CD4-positive, alpha-beta T cell treated with Interleukin-17A for 4 hours (primary cell): ENCODE data around the gene RPS6KA4.

Experiments
- DNase-seq: peaks from one replicate; pipeline ENCODE4 v3.0.0-alpha.2; 2020; ENCODE audit warnings: mixed read lengths

RPS6KA4 gene

DNA sequence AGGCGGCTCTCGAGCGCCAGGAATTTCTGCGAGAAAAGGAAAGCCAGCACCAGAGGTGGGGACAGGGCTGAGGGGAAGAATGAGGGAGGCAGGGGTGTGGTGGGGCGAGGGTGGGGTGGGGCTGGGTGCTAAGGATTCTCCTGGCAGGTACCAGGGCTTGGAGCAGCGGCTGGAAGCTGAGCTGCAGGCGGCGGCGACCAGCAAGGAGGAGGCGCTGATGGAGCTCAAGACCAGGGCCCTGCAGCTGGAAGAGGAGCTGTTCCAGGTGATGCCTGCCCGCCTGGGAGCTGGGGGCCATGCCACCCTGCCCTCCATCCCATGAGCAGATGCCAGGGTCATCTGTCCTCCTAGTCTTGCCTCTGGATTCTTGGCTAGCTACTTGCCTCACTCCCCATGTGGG lies 9.6 kb upstream of the RPS6KA4 start:
- DNase-seq, result no peak

DNA sequence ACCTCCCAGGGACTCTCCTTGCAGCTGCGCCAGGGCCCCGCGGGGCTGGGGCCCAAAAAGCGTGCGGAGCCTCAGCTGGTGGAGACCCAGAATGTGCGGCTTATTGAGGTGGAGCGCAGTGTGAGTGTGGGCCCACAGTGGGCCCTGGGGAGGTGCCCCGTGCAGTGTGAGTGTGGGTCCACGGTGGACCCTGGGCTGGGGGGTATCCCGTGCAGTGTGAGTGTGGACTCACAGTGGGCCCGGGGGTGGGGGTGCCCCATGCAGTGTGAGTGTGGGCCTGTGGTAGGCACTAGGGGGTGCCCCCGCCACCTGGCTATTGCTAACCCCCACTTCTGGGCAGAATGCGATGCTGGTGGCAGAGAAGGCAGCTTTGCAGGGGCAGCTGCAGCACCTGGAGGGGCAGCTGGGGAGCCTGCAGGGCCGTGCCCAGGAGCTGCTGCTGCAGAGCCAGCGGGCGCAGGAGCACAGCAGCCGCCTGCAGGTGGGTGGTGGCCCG lies 7.8 kb upstream of the RPS6KA4 start:
- DNase-seq, result no peak

DNA sequence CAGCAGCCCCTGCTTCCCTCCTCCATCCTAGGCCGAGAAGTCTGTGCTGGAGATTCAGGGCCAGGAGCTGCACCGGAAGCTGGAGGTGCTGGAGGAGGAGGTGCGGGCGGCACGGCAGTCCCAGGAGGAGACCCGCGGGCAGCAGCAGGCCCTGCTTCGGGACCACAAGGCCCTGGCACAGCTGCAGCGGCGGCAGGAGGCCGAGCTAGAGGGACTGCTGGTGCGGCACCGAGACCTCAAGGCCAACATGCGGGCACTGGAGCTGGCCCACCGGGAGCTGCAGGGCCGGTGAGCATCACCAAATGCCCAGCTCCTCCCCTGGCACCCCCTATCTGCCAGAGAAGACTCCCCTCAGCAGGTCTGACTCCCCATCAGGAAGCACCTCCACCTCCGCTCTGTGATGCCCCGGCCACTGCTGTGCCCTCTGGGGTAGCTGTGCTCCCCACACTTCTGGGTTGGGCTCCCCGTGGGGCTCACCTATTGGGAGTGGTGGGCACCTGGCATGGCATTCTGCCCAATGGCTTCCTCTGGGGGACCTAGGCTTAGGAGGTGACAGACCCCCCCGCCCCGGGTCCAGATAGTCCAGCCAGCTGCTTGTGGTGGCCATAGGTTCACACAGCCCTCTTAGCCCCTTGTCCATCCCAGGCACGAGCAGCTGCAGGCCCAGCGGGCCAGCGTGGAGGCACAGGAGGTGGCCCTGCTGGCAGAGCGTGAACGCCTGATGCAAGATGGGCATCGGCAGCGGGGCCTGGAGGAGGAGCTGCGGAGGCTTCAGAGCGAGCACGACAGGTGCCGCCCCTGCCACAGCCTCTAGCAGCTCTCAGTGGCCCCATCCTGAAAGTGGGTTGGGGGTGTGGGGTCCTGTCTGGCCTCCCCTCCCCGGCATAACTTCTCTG lies 6.6 kb upstream of the RPS6KA4 start:
- DNase-seq, result no peak

DNA sequence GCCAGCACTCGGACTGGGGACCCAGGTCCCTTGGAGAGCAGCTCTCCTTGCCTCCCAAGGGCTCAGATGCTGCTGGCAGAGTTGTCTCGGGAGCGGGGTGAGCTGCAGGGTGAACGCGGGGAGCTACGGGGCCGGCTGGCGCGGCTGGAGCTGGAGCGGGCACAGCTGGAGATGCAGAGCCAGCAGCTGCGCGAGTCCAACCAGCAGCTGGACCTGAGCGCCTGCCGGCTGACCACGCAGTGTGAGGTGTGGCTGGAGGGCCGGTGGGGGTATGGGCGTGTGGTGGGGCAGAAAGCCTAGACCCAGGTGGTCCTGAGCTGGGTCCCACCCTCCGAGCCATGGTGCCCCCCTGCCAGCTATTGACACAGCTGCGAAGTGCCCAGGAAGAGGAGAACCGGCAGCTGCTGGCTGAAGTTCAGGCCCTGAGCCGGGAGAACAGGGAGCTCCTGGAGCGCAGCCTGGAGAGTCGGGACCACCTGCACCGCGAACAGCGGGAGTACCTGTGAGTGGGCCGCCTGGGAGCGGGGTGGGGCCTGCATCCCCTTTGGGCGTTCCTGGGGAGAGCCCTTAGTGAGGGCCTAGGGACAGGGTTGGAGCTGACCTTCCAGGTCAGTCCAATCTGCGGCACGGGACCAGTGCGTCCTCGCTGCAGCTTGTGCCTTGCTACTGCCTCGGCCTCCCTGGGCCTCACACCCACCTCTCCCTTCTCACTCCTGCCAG lies 5.8 kb upstream of the RPS6KA4 start:
- no peak for DNase-seq

DNA sequence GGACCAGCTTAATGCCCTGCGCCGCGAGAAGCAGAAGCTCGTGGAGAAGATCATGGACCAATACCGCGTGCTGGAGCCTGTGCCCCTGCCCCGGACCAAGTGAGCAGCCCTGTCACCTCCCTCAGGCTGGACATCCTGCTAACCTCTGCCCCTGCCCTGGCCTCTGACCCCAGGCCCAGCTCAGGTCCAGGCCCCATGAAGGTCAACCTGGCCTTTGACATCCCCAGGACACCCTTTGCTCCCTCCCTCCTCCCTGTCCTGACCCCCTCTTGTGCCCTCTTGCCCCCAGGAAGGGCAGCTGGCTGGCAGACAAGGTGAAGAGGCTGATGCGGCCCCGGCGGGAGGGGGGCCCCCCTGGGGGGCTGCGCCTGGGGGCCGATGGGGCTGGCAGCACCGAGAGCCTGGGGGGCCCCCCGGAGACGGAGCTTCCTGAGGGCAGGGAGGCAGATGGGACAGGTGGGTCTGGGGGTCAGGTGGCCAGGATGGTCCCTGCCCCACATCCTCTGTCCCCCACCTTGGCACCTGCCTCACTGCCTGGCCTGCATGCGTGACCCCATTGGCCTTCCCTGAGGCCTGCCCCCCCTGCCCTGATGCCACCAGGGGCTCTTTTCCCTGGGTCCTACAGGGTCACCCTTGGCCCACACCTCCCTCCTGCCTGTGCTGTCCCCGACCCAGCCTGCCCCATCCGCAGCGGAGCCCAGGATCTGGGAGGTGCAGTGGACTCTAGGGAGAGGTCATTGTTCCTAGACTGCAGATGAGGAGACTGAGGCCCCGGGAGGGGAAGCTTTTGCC lies 5.1 kb upstream of the RPS6KA4 start:
- DNase-seq, result no peak

DNA sequence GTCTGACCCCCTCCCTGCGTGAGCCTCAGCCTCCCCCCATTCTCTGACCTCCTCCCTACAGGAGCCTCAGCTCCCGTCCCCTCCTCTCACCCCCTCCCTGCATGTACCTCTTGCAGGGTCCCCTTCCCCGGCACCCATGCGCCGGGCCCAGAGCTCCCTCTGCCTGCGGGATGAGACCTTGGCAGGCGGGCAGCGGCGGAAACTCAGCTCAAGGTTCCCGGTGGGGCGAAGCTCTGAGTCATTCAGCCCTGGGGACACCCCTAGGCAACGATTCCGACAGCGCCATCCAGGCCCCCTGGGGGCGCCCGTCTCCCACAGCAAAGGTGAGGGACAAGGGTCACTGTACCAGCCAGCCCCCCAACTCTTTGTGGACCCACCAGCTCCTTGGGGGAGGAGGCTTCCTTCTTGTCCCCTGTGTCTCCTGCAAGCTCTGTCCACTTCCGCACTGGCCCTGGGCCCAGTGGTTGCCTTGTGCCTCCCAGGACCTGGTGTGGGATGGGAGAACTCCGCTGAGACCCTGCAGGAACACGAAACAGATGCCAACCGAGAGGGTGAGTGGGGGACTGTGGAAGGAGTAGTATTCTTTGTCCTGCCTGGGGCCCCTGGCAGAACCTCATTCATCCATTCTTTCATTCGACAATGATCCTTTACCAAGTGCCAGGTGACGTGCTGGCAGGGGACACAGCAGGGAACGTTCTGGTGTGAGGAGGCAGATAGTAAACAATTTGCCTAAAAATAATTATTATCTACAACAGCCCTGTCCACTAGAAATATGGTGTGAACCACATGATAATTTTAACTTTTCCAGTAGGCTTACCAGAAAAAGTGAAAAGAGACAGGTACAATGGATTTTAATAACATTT lies 3.7 kb upstream of the RPS6KA4 start:
- peak; percentile 60 for DNase-seq

DNA sequence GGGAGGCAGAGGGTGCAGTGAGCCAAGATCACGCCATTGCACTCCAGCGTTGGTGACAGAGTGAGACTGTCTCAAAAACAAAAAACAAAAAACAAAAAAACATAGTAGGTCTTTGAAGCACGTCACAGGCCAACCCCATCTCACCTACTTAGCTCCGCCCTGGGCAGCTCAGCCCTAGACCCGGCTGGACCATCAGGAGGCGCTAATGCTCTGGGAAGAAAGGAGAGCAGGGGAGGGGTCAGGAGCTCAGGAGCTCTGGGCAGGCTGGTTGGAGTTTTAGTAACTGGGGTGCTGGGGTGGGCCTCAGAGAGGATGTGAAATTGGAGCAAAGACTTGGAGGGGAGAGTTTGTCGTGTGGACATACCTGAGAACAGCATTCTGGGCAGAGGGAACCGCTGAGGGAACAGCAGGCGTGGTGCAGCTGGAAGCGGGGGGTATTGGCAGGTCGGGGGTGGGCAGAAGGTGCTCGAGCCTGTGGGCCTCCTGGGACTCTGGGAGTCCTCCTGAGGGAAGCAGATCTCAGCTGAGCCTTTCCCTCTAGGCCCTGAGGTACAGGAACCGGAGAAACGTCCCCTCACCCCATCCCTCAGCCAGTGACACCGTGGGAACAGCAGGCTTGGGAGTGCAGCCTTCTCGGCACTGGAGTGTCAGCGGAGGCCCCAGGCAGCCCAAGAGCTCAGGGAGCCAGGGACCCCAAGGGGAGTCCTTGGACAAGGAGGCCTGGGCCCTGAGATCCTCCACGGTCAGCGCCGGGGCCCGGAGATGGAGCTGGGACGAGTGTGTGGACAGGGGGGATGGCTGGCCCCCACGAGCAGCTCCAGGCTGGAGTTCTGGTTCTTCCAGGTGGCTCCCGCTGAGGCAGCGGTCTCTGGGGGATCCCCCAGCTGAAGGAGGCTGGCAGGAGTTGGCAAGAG lies 2.2 kb upstream of the RPS6KA4 start:
- DNase-seq, result peak; percentile 26

DNA sequence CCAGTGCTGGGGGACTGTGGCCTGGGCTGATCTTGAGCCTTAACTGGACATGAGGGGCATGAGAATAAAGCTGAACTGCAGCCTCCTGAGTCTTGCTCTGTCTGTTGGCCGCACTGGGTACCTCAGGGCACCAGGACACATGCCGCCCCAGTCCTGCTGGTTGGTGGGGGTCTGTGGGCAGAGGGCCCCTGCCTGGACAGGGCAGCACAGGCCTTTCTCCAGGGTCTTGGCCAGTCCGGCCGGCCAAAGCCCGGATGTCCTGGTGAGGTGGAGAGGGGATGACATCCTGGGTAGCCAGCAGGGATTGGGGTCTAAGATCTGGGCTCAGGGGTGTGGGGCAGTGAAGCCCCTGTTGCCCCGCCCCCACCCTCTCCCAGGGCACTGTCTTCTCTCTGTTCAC lies 1.5 kb upstream of the RPS6KA4 start:
- DNase-seq, result no peak

DNA sequence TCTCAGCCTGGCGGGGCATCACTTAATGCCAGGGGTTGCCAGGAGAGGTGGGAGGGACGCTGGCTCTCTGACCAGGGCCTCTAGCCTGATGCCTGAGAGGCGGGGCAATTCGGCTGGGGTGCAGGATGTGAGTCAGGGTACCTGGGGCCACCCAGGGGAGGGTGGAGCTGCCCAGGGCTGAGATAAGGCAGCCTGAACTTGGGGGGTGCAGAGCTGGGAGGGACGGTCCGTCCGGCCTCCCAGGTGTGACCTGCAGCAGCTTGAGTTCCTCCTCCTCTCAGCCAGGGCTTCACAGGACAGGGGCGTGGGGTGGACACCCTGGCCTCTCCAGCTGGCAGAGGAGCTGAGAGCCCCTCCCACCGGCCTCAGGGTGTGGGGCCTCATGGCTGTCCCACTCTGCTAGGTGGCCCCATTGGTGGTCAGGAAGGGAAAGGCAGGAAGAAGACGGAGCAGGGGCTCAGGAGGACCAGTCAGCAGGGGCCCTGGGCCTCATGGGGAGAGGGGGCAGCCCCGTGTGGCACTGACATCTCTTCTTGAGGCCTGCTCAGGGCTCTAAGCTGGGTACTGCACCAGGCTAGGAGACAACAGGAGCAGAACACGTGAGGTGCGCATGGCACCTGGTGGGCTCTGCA lies 942 bp upstream of the RPS6KA4 start:
- DNase-seq, result peak; percentile 71

DNA sequence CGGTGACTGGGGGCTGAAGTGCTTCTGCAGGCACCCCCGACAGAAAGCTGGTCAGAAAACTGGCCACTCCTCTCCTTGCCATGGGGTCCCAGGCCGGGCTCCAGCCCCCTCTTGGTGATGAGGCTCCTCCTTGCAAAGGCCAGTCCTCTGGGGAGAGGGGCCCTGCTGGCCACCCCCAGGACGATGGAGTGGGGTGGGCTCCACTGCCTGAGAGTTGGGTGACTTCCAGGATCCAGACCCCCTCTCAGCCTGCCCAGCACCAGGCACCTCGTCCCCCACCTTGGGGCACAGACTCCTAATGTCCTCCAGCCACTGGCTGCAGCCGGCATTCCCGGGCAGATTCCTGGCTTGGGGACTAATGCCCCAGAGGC lies 441 bp upstream of the RPS6KA4 start:
- no peak for DNase-seq

DNA sequence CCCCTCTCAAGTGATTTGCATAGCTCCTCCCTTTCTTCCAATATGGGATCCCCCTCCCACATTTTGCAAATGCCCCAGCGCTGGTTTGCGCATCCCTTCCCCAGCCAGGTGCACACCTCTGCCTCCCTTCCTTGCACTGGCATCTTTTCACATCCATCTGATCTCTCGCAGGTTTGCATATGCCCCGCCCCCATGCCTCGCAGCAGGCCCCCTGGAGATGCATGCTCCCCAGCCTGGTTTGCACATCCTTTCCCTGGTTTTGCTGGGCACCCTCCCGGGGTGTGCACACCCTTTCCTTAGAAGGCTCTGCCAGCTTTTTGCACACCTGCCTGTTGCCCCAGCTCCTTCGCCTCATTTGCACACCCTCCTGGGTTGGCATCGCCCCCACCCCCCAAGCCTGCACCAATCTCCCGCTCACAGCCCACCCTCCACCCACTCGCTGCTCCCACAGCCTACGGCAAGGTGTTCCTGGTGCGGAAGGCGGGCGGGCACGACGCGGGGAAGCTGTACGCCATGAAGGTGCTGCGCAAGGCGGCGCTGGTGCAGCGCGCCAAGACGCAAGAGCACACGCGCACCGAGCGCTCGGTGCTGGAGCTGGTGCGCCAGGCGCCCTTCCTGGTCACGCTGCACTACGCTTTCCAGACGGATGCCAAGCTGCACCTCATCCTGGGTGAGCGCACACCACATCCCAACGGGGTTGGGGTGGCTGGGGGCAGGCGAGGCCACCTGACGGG lies 917 bp downstream of the RPS6KA4 start:
- DNase-seq, result peak; percentile 54

DNA sequence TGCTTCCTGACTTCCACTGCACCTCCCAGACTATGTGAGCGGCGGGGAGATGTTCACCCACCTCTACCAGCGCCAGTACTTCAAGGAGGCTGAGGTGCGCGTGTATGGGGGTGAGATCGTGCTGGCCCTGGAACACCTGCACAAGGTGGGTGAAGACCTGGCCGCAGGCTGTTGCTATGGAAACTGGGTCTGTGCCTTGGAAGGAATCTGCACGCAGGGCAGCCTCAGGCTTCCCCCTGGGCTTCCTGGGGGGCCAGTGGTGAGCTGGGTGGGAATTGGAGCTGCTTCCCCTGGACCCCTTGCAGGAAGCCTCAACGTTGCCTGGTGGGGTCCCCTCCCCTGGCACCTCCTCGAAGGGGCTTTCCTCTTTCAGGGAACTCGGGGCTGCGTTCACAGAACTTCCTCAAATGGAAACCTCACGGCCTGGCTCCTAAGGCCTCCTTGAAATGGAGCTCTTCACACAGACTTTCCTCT lies 1.5 kb downstream of the RPS6KA4 start:
- no peak for DNase-seq

DNA sequence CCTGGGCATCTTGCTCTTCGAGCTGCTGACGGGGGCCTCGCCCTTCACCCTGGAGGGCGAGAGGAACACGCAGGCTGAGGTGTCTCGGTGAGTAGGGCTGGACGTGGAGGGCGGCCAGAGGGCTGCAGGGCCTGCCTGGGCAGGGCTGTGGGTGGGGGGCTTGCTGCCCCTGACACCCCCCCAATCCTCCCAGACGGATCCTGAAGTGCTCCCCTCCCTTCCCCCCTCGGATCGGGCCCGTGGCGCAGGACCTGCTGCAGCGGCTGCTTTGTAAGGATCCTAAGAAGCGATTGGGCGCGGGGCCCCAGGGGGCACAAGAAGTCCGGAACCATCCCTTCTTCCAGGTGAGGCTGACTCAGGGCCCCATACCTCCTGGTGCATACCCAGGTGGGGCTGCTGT lies 2.7 kb downstream of the RPS6KA4 start:
- no peak for DNase-seq

DNA sequence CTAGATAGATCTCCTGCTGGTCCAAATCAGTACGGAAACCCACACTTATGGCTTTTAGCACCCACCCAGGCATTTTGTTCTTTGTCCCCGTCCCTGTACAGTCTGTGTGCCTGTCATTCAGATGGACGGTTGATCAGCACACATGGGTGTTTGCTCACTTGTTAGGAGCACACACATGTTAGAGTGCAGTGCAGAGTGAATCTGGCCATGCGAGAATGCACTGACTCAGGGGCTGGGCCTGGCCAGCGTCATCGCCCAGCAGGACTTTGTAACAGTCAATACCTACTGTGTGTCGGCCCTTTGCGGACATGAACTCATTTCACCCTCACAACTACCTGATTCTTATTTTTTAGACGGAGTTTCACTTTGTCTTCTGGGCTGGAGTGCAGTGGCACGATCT lies 3.4 kb downstream of the RPS6KA4 start:
- DNase-seq, result no peak

DNA sequence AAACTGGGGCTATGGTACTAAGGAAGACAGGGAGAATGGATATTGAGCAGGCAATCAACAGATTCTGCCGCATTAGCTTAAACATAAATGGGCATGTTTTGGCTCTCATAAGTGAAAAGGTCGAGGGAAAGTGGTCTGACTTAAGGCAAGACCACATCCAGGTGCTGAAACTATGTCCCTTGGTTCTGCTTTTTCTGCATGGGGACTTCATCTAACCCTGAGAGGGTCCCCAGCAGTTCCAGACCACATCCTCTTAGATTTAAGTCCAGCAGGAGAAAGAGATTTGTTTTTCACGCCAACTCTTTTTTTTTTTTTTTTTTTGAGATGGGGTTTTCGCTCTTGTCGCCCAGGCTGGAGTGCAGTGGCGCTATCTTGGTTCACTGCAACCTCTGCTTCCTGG lies 5.5 kb downstream of the RPS6KA4 start:
- DNase-seq, result no peak

DNA sequence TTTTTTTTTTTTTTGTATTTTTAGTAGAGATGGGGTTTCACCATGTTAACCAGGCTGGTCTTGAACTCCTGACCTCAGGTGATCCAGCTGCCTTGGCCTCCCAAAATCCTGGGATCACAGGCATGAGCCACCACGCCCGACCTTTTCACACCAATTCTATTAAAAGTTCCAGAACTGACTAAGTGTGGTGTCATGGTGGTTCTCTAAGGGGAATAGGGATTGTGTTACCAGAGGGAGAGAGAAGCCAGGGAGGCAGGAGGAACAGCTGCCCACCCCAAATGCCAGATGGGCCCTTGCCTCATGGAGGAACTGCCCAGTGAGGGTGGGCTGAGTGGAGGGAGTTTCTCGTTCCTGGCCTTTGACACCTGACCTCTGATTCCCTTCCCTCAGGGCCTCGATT lies 5.9 kb downstream of the RPS6KA4 start:
- no peak for DNase-seq

DNA sequence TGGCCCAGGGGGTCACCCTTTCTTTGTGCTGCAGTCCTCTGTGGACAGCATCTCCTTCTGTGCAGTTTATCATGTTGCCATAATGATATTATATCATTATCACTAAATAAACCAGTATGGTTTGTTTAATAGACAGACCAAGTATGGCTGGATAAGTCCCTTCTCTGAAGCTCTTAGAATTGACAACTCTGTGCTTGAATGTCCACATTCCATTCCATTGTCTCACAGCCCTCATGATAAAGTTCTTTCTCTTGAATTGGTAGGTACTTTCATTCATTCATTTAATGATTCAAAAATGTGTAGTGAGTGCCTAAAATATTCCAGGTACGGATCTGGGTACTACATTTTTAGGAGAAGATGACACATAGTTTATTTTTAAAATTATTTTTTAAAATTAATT lies 7.8 kb downstream of the RPS6KA4 start:
- DNase-seq, result no peak

DNA sequence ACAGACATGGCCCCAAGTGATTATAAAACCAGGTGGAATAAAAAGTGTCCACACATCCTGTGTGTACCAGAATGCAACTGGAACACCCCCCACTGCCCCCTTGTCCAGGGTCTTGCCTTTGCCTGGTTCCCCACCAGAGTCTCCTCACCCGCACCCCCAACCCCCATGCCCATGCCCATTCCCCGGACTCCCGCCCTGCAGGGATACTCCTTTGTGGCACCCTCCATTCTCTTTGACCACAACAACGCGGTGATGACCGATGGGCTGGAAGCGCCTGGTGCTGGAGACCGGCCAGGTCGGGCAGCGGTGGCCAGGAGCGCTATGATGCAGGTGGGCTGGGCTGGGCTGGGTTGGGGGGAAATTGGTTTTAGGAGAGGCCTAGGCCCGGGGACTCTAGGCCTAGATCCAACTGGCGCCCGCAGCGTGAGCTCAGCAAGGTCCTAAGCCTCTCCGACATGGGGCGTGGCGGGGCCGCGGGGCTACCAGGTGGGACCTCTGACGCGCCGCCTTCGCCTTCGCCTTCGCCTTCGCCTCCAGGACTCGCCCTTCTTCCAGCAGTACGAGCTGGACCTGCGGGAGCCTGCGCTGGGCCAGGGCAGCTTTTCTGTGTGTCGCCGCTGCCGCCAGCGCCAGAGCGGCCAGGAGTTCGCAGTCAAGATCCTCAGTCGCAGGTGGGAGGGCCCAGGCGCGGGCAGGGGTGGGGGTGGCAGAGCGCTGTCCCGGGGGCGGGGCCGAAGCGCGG lies 9.1 kb downstream of the RPS6KA4 start:
- no peak for DNase-seq

DNA sequence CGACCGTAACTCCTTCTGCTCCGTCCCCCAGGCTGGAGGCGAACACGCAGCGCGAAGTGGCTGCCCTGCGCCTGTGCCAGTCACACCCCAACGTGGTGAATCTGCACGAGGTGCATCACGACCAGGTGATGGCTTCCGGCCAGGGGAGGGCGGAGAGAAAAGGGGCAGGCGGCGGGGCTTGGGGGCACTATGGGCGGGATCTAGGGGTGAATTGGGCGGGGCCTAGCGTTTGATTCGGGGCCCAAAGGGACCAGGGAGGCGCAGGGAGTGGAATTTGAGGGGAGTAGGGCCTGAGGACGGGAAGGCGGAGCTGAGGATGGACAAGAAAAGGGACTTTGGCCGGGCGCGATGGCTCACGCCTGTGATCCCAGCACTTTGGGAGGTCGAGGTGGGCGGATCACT lies 9.7 kb downstream of the RPS6KA4 start:
- no peak for DNase-seq
